Gastroesophageal sphincter (tissue), 3 donors: ENCODE data around the gene MACF1.

Source experiments
- CTCF ChIP-seq, 4 experiments: fragments of 200-600 bp in 2 of 4; fragments of 450-650 bp in 2 of 4; sonication (generic) in 1 of 4; IDR thresholded peaks; one replicate each; pipeline ENCODE4 v1.5.1; 2017 to 2019; ENCODE audit warnings: antibody characterized with exemption in 4 of 4, mild to moderate bottlenecking in 2 of 4, moderate library complexity in 2 of 4
- EP300 ChIP-seq: sonication (generic); formaldehyde crosslinking; IDR thresholded peaks from one replicate; pipeline ENCODE4 v1.6.1; 2017; ENCODE audit warnings: antibody characterized with exemption, mild to moderate bottlenecking
- POLR2A ChIP-seq, 2 donors: fragments of 450-650 bp; IDR thresholded peaks; one replicate each; pipeline ENCODE4 v1.6.1; 2017; ENCODE audit warnings: antibody characterized with exemption in 2 of 2, mild to moderate bottlenecking in 2 of 2, moderate library complexity in 1 of 2
- POLR2AphosphoS5 ChIP-seq: sonication (generic); formaldehyde crosslinking; IDR thresholded peaks from one replicate; pipeline ENCODE4 v1.6.1; 2017; ENCODE audit warnings: antibody characterized with exemption

- TF ChIP-seq CTCF (IDR thresholded peaks at IDR 0.05) (no peak), POLR2AphosphoS5 (no peak), POLR2A (IDR thresholded peaks at IDR 0.05) (no peak), EP300 (no peak)
These were observed 50.7 kb downstream of the MACF1 start for GRCh38 chr1:39255222-39255621.
